C1 segment of cervical spinal cord (tissue), 14 donors: ENCODE measurements around the gene MSI2.

Source experiments
- DNase-seq, 14 donors: peaks; one replicate each; lab custom pipeline; 2025; lab: John Stamatoyannopoulos, UW

MSI2 gene

DNA sequence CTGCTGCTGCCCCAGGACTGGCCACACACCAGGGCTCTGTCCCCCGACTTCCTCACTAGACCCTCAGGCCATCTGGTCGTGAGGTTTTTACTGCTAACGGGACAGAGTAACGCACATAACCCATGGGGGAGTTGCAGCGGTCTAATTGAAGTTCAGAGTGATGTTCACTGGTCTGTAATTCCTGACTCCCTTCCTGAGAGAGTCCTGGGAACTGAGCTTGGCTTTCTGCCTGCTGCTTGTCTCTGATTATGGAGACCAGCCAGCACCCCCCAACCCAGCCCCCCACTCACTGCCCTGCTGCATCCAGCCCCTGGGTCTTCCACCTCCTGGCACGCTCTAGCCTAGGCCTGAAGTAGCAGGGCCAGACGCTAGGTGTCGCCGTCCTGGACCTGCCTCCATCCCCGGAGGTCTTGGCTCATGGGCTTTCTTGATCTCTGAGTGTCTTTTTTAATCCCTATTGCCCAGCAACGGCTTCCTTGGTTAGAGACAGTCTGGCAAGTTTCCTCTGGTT is 295.8 kb downstream of the MSI2 start:
- peak in 5 of 14 donors; percentile 29 to 53 (median 37) for DNase-seq

- no peak for DNase-seq
Measured at GRCh38 chr17:57553526-57553925, 297.2 kb downstream of the MSI2 start.

DNA sequence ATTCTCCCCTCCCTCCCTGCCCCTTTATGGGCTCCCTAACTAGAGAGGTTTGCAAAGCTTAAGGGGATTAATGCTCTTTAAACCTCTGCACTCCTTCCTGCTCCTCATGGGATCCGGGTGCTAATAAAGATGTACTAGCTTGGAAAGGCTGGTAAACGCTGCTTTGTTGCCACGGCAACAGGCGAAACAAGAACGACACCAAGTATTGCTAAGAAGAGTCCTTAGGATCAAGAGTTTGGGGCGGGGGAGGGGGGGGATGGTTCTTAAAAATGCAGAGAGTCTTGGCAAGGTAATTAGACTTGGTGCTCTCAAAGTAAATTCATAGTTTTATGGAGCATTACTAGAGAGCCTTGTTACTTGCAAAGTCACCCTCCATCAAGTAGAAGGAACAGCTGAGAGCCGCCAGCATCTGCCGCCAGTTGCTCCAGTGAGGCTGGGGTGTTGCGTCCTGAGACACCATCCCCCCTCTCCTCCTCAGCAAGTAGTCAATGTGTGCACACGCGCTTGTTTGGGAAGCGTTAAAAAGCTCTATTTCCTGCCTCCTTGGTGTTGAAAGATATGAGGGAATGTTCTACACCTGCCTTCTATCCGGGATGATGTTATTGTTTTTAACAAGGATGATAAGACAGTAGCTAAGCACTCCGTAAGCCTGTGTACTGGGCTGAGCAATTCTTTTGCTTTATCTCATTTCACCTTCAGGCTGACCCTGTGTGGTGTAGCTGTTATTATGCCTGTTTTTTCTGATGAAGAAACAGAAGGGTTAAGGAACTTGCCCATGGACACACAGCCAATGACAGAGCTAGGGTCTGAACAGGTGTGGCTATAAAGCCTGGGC is 297.9 kb downstream of the MSI2 start:
- DNase-seq: no peak

DNA sequence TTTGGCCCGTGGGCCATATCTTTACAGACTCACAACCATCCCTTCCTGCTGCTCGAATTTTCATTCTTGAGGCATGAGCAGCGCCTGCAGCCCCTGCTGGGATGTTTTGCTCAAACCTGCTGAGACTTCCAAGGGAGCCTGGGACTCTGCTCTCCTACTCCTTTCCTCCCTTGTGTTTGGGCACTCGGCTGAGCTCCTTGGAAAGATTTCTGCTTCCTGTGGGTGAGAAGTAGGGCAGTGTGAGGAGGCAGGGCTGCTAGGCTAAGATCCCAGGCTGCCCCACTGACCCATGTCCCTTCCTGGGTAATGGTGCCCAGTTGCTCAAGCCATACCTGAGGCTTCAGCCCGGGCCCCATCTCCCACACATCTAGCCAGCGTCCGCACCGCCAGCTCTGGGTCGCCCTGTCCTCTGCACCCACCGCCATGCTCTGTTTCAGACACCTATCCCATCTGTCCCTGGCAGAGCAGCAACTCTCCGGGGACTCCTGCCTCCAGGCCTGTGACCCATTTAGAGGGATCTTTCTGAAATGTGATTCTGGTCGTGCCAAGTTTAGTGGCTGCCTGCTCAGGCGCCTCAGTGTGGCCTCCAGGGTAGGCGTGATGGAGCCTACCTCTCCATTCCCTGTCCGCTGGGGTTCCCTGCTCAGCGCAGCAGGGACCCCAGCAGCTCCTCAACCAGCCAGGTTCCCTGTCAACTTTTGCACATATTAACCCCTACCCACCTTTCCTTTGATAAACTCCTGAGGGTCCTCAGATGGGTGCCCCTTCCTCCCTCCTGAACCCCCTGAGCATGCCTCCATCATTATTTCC is 298.7 kb downstream of the MSI2 start:
- DNase-seq: peak in 6 of 14 donors; percentile 26 to 57 (median 44)

DNA sequence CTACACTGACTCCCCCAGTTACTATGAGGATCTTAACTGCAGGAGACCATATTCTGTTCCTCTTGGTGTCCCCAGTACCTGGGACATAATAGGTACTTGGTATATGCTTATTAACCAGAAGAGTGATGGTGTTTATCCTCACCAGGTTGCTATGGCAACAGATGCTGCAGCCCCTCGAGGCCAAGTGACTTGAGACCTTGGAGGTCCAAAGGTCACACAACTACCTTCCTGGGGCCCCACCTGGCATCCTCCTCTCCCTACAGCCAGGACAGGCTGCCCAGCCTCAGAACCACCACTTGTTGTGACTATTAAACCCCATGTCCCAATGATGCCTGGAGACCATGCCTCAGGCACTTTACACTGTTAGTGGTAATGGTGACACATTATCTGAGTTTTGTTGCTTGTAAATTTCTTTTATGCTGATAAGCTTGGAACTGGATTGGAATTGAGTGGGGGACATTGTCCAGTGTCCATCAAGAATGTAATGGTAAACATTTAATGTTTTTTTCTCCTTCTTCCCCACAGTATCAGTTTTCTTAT is 299.4 kb downstream of the MSI2 start:
- no peak for DNase-seq

DNA sequence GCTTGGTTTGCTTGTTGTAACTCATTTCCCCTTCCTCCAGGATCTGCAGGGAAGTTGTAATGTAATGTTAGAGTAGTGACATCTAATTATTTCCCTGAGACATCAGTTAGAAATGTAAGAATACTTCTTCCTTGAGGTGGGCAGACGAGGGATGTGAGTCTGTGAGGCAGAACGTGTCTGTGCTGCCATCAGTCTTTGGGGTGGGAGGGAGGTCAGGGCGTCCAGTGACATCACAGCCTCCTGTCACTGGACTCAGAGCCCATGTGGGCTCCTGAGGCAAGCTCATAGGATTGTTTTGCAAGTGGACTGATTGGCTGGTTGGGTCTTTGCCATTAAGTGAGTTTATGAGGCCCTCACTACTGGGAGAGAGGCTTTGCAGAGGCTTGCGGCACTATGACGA is 300.0 kb downstream of the MSI2 start:
- no peak for DNase-seq

GRCh38 chr17:57556977-57557376 is 300.7 kb downstream of the MSI2 start:
- DNase-seq: no peak

DNA sequence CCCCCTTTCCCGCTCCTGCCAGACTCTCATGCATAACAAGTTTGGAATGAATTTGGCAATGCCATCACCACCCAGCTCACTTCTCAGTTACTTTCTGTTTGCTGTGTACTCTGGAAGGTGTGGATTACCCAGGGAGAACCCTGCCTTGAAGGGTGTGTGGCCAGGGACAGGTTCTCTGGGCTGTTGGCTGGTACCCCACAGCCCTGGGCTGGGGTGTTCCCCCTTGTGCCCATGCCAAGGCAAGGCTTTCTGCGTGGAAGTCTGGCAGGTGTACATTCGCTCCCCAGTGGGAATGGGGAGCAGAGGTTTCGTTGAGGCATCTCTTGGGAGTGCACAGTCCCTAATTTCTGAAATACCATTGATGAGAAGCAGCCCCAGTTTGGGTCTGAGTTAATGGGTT is 301.1 kb downstream of the MSI2 start:
- no peak for DNase-seq

DNA sequence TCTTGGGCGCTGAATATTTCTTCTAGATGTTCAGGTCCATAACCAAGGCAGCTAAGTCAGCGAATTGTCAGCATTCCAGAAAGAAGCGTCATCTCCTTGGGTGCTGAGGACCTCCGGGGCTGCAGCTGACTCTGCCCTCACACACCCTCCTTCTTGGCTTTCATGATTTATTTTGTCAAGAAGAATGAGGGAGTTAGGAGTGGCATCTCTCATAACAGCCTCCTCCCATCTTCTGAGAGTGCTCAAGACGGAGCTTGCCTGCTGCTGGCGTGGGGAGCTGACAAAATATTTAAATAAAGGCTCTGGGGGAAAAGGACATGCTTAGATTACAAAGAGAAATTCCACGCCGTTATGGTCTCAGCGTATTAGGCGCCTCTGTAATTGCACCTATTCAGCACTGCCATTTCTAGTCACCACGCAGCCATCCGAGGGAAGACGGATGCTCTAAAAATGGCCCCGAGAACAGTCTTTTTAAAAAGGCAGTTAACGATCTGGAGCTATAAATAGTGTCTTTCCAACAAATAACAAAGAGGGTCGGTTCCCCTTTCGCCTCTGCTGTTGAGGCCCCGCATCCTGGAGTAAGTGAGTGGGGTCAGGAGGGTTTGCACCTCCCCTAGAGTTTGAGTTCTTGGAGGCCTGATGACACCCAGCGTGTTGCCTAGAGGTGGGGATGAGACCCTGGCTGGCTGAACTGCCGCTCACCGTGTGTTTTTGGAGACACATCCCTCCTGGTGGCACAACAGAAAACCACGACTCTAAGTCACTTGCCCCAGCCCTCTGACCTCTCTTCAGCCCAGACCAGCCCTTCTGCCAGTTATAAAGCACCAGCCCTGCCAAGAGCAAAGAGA is 301.7 kb downstream of the MSI2 start:
- DNase-seq: no peak

DNA sequence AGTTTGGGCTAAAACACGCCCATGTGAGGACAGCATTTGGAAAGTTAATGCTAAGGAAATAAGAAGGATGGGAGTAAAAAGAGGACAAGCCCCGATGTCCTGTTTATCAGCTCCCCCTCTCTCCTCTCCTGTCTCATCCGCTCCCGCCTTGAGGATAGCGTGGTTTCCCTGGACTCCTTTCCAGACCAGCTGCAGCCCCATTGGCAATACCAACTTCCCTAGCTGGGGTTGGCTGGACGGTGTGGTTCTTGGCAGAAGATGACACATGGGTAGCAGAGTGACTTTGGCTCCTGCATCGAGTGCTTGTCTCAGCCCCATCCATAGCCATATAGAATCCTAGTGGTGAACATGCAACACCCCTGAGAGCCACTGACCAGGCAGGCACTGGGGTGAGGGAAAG is 302.9 kb downstream of the MSI2 start:
- DNase-seq: no peak

- DNase-seq: no peak
Measured at GRCh38 chr17:57559634-57560318, 303.5 kb downstream of the MSI2 start.

- no peak for DNase-seq
Measured at GRCh38 chr17:57560319-57560705, 304.0 kb downstream of the MSI2 start.

DNA sequence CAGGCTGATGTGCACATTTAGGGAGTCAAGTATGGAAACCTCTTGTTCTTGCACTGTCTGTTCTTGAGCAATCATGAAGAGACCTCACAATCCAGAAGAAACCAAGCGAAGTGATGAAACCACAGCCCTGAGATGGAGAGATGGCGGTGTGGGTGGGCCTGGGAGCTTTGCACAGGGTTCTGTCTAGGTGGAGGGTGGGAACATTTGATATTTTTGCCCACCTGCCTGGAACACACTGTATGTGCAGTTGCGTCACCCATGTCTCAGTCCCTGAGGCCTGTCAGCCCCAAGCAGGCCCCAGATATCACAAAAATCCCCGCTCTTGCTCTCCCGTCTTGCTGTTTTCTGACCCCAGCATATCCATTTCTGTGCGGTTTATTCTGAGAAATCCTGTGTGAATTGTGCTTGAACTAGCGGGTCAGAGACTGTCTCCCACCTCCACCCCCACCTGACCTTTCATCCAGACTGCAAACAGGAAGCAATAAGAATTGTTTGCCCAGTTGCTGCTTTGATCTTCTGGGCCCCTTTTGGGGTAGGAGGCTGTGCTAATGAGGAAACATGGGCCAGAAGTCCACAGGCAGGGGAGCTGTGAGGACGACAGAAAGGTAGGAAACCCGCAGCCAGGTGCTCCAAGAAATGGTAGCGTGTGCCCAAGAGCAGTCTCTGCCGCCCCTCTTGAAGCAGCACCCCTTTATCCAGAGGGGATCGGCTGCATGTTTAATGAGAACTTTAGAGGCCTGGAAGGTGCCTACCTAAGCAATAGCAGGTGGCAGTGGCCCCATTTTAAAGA is 304.9 kb downstream of the MSI2 start:
- DNase-seq: no peak

GRCh38 chr17:57562184-57562698 is 305.9 kb downstream of the MSI2 start:
- peak in 1 of 14 donors; percentile 27 for DNase-seq

DNA sequence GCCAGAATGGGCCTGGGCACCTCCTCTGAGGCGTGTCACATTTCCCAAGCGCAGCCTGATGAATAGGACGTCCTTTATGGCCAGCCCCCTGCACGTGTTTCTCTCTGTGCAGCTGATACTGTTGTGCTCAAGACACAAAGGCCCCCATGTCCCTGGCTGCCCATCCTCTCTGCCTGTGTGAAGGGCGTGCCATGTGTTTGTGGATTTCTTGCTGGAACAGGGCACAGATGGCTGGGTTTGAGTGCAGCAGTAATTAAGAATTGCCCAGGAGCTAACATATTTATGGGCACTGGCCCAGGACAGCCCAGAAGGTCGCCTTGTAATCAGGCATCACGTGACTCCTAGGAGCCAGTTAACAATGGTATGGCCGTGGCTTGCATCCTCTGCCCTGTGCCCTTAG is 307.6 kb downstream of the MSI2 start:
- peak in 5 of 14 donors; percentile 20 to 88 (median 42) for DNase-seq

- DNase-seq: peak in 1 of 14 donors; percentile 29
Measured at GRCh38 chr17:57565176-57565575, 308.9 kb downstream of the MSI2 start.

DNA sequence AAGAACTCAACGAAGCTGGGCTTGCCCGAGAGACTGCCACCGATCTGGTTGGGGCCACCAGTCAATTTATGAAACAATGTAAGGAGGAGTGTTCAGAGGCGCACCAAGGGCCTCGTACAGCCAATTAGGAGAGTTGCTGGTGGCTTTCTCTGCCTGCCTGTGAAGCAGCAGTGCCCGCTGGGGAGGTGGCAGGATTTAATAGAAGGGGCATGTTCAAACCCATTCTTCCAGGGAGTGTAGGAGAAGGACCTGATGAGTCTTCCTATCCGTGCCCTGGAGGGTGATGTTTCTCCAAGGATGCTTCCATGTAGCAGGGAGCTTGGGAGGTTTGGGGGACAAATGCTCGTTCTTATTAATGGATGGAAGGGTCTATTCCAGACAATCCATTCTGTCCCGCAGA is 310.4 kb downstream of the MSI2 start:
- no peak for DNase-seq

- no peak for DNase-seq
Measured at GRCh38 chr17:57567251-57567650, 310.9 kb downstream of the MSI2 start.

- no peak for DNase-seq
Measured at GRCh38 chr17:57568340-57568739, 312.0 kb downstream of the MSI2 start.

DNA sequence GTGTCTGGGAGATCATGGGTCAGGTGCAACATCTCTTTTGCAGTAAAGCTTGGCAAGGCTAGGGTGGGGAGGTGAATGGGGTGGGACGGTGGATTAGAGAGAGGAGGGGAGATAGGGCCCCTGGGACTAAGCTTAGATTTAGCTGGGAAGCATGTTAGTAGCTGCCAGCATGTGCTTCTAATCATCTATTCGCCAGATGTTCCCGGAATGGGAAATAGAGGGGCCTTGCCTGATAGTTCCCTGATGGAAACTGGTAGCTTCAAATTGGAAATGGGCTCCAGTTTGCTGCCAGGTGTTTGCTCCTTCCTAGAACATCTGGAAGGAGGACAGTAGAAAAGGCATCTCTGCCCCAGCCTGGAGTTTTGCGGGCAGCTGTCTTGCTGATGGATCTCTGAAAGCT is 312.7 kb downstream of the MSI2 start:
- no peak for DNase-seq
